GM12865 (cell line): ENCODE results near the gene MYO7B.

ENCODE experiments used
- DNase-seq: peaks from one replicate; pipeline ENCODE4 v3.0.0; 2010; ENCODE audit warnings: low read depth
- H3K4me3 ChIP-seq: 2 replicates; pipeline ENCODE4 v1.5.1; 2011; ENCODE audit warnings: mild to moderate bottlenecking, low read depth, low read length, control low read depth
- TF ChIP-seq, protein P1 (sequence below): IDR thresholded peaks from 2 replicates; pipeline ENCODE4 v1.5.1; 2011; ENCODE audit warnings: low read length, control low read depth, low read depth, inconsistent platforms; ENCODE audit not compliant: insufficient read depth; ENCODE audit errors: missing control alignments

Gene MYO7B

GRCh38 chr2:127511917-127512316, 23.6 kb upstream of the MYO7B start:
- no peak for DNase-seq
- H3K4me3 ChIP-seq, result no peak overlapping the region
- TF ChIP-seq, protein P1, sequence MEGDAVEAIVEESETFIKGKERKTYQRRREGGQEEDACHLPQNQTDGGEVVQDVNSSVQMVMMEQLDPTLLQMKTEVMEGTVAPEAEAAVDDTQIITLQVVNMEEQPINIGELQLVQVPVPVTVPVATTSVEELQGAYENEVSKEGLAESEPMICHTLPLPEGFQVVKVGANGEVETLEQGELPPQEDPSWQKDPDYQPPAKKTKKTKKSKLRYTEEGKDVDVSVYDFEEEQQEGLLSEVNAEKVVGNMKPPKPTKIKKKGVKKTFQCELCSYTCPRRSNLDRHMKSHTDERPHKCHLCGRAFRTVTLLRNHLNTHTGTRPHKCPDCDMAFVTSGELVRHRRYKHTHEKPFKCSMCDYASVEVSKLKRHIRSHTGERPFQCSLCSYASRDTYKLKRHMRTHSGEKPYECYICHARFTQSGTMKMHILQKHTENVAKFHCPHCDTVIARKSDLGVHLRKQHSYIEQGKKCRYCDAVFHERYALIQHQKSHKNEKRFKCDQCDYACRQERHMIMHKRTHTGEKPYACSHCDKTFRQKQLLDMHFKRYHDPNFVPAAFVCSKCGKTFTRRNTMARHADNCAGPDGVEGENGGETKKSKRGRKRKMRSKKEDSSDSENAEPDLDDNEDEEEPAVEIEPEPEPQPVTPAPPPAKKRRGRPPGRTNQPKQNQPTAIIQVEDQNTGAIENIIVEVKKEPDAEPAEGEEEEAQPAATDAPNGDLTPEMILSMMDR, result no peak

DNA sequence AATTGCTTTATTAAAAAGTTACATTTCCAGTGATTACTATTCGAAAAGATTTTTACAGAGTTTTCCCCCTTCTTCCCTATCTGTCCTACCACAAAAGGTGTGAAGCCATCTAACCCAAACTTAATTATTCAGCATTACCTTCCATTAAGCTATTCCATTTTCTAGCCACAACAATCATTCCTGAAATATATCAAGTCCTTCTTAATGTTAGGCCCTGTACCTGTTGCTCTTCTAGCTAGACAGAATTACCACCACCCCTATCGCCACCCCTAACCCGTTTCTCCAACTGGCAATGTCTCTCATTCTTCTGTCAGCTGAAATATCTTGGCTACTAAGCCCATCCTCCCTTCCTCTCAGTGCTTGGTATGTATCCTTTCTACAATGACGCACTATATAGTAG, 23.1 kb upstream of the MYO7B start:
- no peak overlapping the region for H3K4me3 ChIP-seq
- DNase-seq, result no peak
- TF ChIP-seq, protein P1, result no peak

DNA sequence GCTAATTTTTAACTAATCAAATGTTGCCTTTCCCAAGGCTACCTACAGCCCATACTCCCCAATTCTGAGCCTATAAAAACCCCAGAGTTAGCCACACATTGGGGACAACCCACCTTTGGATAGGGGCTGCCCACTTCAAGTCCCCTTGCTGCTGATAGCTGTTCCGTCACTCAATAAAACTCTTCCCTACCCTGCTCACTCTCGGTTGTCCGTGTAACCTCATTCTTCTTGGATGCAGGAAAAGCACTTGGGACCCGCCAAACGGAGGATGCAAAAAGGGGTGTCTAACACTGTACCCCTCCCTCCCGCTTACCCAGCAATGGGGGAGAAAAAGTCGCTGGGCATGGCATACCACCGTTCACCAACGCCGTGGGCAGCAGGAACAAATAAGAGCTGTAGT, 21.4 kb upstream of the MYO7B start:
- no peak overlapping the region for H3K4me3 ChIP-seq
- DNase-seq, result no peak
- TF ChIP-seq, protein P1, result no peak

DNA sequence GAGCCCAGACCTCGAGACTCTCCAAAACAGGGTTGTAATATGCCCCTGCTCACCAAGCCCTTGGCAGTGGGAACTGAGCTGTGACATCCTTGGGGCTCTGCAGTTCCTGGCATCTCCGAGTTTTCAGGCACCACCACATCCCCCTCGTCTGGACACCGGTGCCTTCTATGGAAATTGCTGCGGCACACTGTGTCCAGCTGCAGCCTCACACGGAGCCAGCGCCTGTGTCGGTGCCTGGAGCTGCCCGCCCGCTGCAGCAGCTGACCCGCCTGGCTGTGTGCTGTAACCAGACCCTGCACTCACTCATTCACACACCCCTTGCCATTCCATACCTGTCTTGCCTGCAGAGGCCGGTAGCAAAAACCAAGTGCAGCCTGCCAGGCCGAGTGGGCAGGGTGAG, 21.0 kb upstream of the MYO7B start:
- no peak overlapping the region for H3K4me3 ChIP-seq
- no peak for DNase-seq
- TF ChIP-seq, protein P1, result no peak

GRCh38 chr2:127515383-127515915, 20.0 kb upstream of the MYO7B start:
- no peak overlapping the region for H3K4me3 ChIP-seq
- no peak for DNase-seq
- TF ChIP-seq, protein P1, result no peak

- TF ChIP-seq, protein P1, result no peak
- DNase-seq, result no peak
- H3K4me3 ChIP-seq, result no peak overlapping the region
Measured at GRCh38 chr2:127516041-127516762, 19.3 kb upstream of the MYO7B start.

- no peak overlapping the region for H3K4me3 ChIP-seq
- TF ChIP-seq, protein P1, result no peak
- DNase-seq, result no peak
Measured at GRCh38 chr2:127517465-127517864, 18.0 kb upstream of the MYO7B start.
